ENCODE measurements around the gene WDR64. TPM values are rescaled to one million over a fixed set of nuclear protein-coding genes. Genes with fewer than 3 reads are reported as not detected.

The WDR64 gene
- total RNA-seq, 1 experiment from 2014 or later, result not detected

DNA sequence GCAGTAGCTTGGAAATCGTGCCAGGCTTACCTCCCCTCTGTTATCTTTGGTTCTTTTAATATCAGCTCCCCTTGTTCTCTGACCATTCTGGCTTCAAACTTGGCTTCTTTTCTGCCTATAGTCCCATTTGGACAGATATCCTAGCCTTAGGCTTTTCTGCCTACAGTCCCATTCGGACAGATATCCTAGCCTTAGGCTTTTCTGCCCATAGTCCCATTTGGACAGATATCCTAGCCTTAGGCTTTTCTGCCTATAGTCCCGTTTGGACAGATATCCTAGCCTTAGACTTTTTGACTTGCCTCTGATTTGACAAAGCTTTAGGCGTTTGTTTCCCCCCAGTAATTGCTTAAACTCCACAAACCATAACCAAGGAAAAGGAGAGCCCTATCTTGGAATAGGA is 37.5 kb upstream of the WDR64 start:
- CTCF ChIA-PET, result no interaction called here
- Histone ChIP-seq H3K36me3 (ENCODE audit: low read depth, low read length) (no peaks in the 10 kb centered on the region), H3K4me1 (ENCODE audit: insufficient read depth, low read length) (peaks cover 68% of the 10 kb centered on the region), H3F3A (ENCODE audit: low read length, unreplicated experiment) (peaks cover 6% of the 10 kb centered on the region), H3K4me3 (ENCODE audit: low read length) (no peak overlapping the region), H3K9me2 (replicated peaks; ENCODE audit: low read length) (no peaks in the 10 kb centered on the region), H3K9me3 (ENCODE audit: low read length) (no peaks in the 10 kb centered on the region), H4K20me1 (ENCODE audit: low read length) (no peaks in the 10 kb centered on the region), H3K79me2 (ENCODE audit: low read length) (no peaks in the 10 kb centered on the region), H3K9ac (ENCODE audit: low read length) (peak overlapping the region; percentile 49), H3K4me2 (ENCODE audit: low read length) (peak overlapping the region; percentile 65), H3K27ac (ENCODE audit: low read length) (peak overlapping the region; percentile 85), H2AFZ (ENCODE audit: low read length) (no peak overlapping the region), H3K27me3 (ENCODE audit: low read length) (no peaks in the 10 kb centered on the region)
- POLR2A ChIA-PET (ENCODE audit: unreplicated experiment), result no interaction called here
- DNase-seq (no peak), ATAC-seq (no peak)
- no TSS peak for BruUV-seq (replicated peaks)
- TF ChIP-seq, protein P1, sequence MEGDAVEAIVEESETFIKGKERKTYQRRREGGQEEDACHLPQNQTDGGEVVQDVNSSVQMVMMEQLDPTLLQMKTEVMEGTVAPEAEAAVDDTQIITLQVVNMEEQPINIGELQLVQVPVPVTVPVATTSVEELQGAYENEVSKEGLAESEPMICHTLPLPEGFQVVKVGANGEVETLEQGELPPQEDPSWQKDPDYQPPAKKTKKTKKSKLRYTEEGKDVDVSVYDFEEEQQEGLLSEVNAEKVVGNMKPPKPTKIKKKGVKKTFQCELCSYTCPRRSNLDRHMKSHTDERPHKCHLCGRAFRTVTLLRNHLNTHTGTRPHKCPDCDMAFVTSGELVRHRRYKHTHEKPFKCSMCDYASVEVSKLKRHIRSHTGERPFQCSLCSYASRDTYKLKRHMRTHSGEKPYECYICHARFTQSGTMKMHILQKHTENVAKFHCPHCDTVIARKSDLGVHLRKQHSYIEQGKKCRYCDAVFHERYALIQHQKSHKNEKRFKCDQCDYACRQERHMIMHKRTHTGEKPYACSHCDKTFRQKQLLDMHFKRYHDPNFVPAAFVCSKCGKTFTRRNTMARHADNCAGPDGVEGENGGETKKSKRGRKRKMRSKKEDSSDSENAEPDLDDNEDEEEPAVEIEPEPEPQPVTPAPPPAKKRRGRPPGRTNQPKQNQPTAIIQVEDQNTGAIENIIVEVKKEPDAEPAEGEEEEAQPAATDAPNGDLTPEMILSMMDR (conservative IDR thresholded peaks at IDR 0.05; ENCODE audit: low read depth, low read length), result no peak
- TF ChIP-seq EZH2 (IDR thresholded peaks at IDR 0.05; ENCODE audit: low read length, unreplicated experiment) (no peak), EZH2phosphoT487 (IDR thresholded peaks at IDR 0.05; ENCODE audit: borderline replicate concordance, low read length) (no peak)
- intact Hi-C loops (cut with micrococcal nuclease), result loop anchor here (5.0 kb wide), 1 partner anchor 373 kb away; no protein-coding TSS in a partner anchor

DNA sequence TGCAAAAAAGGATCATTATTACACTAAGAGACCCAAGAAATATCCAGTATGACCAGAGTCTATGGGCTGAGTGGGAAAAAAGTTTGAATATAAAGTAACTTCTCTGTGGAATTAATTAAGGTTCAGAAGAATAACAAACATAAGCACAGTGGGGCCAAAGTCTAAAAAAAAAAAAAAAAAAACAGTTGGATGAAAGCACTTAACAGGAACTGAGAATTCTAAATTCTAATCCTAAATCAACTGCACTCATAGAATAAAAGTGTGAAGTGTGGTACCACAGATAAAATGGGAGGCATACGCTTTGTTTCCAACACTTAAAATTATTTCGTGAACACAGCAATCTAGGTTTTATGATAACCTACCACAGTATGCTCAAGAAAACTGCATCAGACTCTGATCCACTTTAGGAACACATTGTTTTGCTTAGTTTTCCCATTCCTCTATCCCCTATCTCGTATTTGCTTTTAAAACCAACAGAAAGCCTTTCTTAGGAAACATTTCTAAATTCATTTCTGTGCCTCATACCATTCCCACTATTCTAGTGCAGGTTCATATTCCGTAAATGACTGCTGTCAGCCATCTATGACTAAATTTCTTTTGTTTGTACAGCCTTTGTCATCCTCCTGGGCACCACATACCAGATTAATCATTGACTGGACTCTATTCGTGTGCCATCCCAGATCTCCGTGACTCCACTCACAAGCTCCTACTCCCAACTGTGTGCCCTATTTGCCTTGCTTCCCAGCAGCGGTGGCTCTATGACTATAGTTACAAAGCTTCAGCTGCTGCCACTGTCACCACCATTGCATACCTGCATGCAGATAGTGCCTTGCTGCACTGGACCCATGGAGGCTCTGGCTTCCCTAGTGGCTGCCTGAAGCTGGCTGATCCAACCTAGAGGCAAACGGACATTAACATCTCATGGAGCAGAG is 36.8 kb upstream of the WDR64 start:
- no peaks in the 10 kb centered on the region for H3K9me2 ChIP-seq (replicated peaks; ENCODE audit: low read length)
- peak; percentile 99 for DNase-seq
- no peaks in the 10 kb centered on the region for H3K79me2 ChIP-seq (ENCODE audit: low read length)
- no peaks in the 10 kb centered on the region for H3K27me3 ChIP-seq (ENCODE audit: low read length)
- H3K4me2 ChIP-seq (ENCODE audit: low read length), result peak overlapping the region; percentile 65
- no peak overlapping the region for H3K4me3 ChIP-seq (ENCODE audit: low read length)
- H3K9ac ChIP-seq (ENCODE audit: low read length), result peak overlapping the region; percentile 49
- H4K20me1 ChIP-seq (ENCODE audit: low read length), result no peaks in the 10 kb centered on the region
- H3K4me1 ChIP-seq (ENCODE audit: insufficient read depth, low read length), result peaks cover 61% of the 10 kb centered on the region
- intact Hi-C loops (cut with micrococcal nuclease), result no loop called here
- no TSS peak for BruUV-seq (replicated peaks)
- peak; percentile 90 for ATAC-seq
- ChIA-PET POLR2A (ENCODE audit: unreplicated experiment) (interaction anchor here (0.5 to 0.7 kb wide), 2 partner anchors 9 to 97 kb away, joined by 5 read pairs; no protein-coding TSS in a partner anchor), CTCF (interaction anchor here (0.5 to 1.2 kb wide), 4 partner anchors 9 to 338 kb away, joined by 3 to 9 read pairs (median 4); no protein-coding TSS in a partner anchor)
- H2AFZ ChIP-seq (ENCODE audit: low read length), result no peak overlapping the region
- peak overlapping the region; percentile 85 for H3K27ac ChIP-seq (ENCODE audit: low read length)
- no peaks in the 10 kb centered on the region for H3K9me3 ChIP-seq (ENCODE audit: low read length)
- no peak for TF ChIP-seq EZH2 (IDR thresholded peaks at IDR 0.05; ENCODE audit: low read length, unreplicated experiment)
- TF ChIP-seq EZH2phosphoT487 (IDR thresholded peaks at IDR 0.05; ENCODE audit: borderline replicate concordance, low read length), result no peak
- TF ChIP-seq, protein P1 (conservative IDR thresholded peaks at IDR 0.05; ENCODE audit: low read depth, low read length), result no peak
- no peaks in the 10 kb centered on the region for H3K36me3 ChIP-seq (ENCODE audit: low read depth, low read length)
- H3F3A ChIP-seq (ENCODE audit: low read length, unreplicated experiment), result peaks cover 6% of the 10 kb centered on the region

DNA sequence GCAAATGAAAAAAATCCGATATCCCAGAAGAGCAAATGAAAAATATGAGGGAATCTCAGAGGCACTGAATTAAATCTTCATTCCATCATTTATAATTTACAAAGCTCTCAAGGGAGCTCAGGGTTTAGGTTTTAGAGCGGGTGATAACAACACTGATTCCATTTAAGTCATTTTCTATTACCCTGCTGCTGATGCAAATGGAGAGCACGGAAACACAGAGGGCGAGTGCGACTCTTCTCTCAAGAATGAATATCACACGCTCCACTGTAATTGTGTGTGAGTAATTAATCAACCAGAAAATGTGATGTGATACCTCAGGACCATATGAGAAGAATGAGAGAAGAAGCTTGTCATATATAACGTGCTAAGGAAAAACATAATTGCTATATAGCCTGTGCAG is 34.7 kb upstream of the WDR64 start:
- POLR2A ChIA-PET (ENCODE audit: unreplicated experiment), result no interaction called here
- no peak for TF ChIP-seq EZH2phosphoT487 (IDR thresholded peaks at IDR 0.05; ENCODE audit: borderline replicate concordance, low read length)
- TF ChIP-seq, protein P1 (conservative IDR thresholded peaks at IDR 0.05; ENCODE audit: low read depth, low read length), result no peak
- no peak for TF ChIP-seq EZH2 (IDR thresholded peaks at IDR 0.05; ENCODE audit: low read length, unreplicated experiment)
- intact Hi-C loops (cut with micrococcal nuclease), result no loop called here
- Histone ChIP-seq H3K36me3 (ENCODE audit: low read depth, low read length) (no peaks in the 10 kb centered on the region), H3K4me3 (ENCODE audit: low read length) (no peak overlapping the region), H3K9me3 (ENCODE audit: low read length) (no peaks in the 10 kb centered on the region), H2AFZ (ENCODE audit: low read length) (no peak overlapping the region), H4K20me1 (ENCODE audit: low read length) (no peaks in the 10 kb centered on the region), H3K4me2 (ENCODE audit: low read length) (no peak overlapping the region), H3K79me2 (ENCODE audit: low read length) (no peaks in the 10 kb centered on the region), H3K9me2 (replicated peaks; ENCODE audit: low read length) (no peaks in the 10 kb centered on the region), H3K4me1 (ENCODE audit: insufficient read depth, low read length) (peaks cover 40% of the 10 kb centered on the region), H3K27me3 (ENCODE audit: low read length) (no peaks in the 10 kb centered on the region), H3K27ac (ENCODE audit: low read length) (no peak overlapping the region), H3K9ac (ENCODE audit: low read length) (no peak overlapping the region), H3F3A (ENCODE audit: low read length, unreplicated experiment) (peaks cover 6% of the 10 kb centered on the region)
- no peak for ATAC-seq
- CTCF ChIA-PET, result no interaction called here
- no peak for DNase-seq
- BruUV-seq (replicated peaks), result no TSS peak
